Spleen (tissue), 11 donors: ENCODE results near the gene TRIM13. TPM values are rescaled to one million over a fixed set of nuclear protein-coding genes. Genes with fewer than 3 reads are reported as not detected.
"Not testable (repeated sequence)": the region's sequence is repeated elsewhere in the genome, so short reads cannot be mapped to it uniquely, and the experiment has no call there.

Experiments
- DNase-seq: peaks from one replicate; pipeline ENCODE4 v3.0.0-alpha.2; 2020
- H3K27ac ChIP-seq, 8 donors: fragments of 200-600 bp; sonication (generic) in 7 of 8; 1 replicate in 4 of 8; 2 replicates in 4 of 8; pipeline versions ENCODE4 v1.5.0 to v1.8.0; 2016 to 2021; ENCODE audit warnings: inconsistent platforms in 4 of 8, mild to moderate bottlenecking in 4 of 8, moderate library complexity in 1 of 8
- H3K27me3 ChIP-seq, 7 donors: fragments of 200-600 bp; sonication (generic) in 6 of 7; replicated peaks in 1 of 7; 1 replicate in 4 of 7; 2 replicates in 3 of 7; pipeline versions ENCODE4 v1.5.0 to v1.8.0; 2016 to 2021; ENCODE audit warnings: inconsistent platforms in 3 of 7, mild to moderate bottlenecking in 1 of 7
- H3K36me3 ChIP-seq, 6 donors: fragments of 200-600 bp; sonication (generic) in 5 of 6; 1 replicate in 4 of 6; 2 replicates in 2 of 6; pipeline versions ENCODE4 v1.5.0 to v1.8.0; 2016 to 2021; ENCODE audit warnings: inconsistent platforms in 2 of 6
- H3K4me1 ChIP-seq, 6 donors: fragments of 200-600 bp; sonication (generic) in 5 of 6; 1 replicate in 3 of 6; 2 replicates in 3 of 6; pipeline versions ENCODE4 v1.5.0 to v1.8.0; 2016 to 2021; ENCODE audit warnings: inconsistent platforms in 3 of 6
- H3K4me3 ChIP-seq, 8 donors: fragments of 200-600 bp; sonication (generic) in 7 of 8; 1 replicate in 4 of 8; 2 replicates in 4 of 8; pipeline versions ENCODE4 v1.5.0 to v1.8.0; 2016 to 2021; ENCODE audit warnings: inconsistent platforms in 4 of 8, mild to moderate bottlenecking in 4 of 8, moderate library complexity in 2 of 8
- H3K9me3 ChIP-seq, 8 donors: fragments of 200-600 bp; sonication (generic) in 7 of 8; 1 replicate in 4 of 8; 2 replicates in 4 of 8; pipeline versions ENCODE4 v1.5.0 to v1.8.0; 2016 to 2021; ENCODE audit warnings: inconsistent platforms in 4 of 8
- POLR2A ChIP-seq, 3 donors: fragments of 450-650 bp; IDR thresholded peaks; one replicate each; pipeline ENCODE4 v1.5.1; 2017; ENCODE audit warnings: antibody characterized with exemption in 3 of 3, mild to moderate bottlenecking in 1 of 3
- POLR2AphosphoS5 ChIP-seq, 3 donors: sonication (generic); formaldehyde crosslinking; IDR thresholded peaks; one replicate each; pipeline ENCODE4 v1.5.1; 2017; ENCODE audit warnings: antibody characterized with exemption in 3 of 3
- WGBS, 5 donors: extraction: QIAGEN DNeasy Blood & Tissue Kit in 3 of 5; methylation state at CpG; one replicate each; pipeline versions ENCODE4 v1.1.5 to v1.1.7; 2013 to 2018; 5-methylcytosine and 5-hydroxymethylcytosine counted together
- intact Hi-C: fragments of 100-400 bp; cut with DNase I; formaldehyde crosslinking; loops from one replicate; pipeline ENCODE4 v1.15.0; 2023; ENCODE audit warnings: low total_unique reads
- polyA plus RNA-seq, 3 donors: library from polyadenylated mRNA; stranded (reverse); fragments of 200-250 nt; gene quantifications; one replicate each; pipeline ENCODE4 v1.2.1, GENCODE V29; 2013
- total RNA-seq, 7 donors: library from RNA; depleted of rRNA in 3 of 7; stranded (reverse); fragments of >200 nt in 3 of 7; fragmentation: NEBNext Ultra II Directional in 4 of 7; extraction: Animal tissue kit (Norgen Biotek cat#: 25700) in 4 of 7; gene quantifications; one replicate each; pipeline versions ENCODE4 v1.1.0 to v1.2.1, GENCODE V29; 2016 to 2021
- TF ChIP-seq, protein P1 (sequence below), 11 experiments: fragments of 200-600 bp in 7 of 11; fragments of 450-650 bp in 4 of 11; sonication (generic) in 4 of 11; IDR thresholded peaks in 8 of 11; conservative IDR thresholded peaks in 3 of 11; 1 replicate in 7 of 11; 2 replicates in 4 of 11; pipeline versions ENCODE4 v1.4.0 to v1.8.0; 2016 to 2021; ENCODE audit warnings: antibody characterized with exemption in 11 of 11, inconsistent platforms in 4 of 11, mild to moderate bottlenecking in 1 of 11
- donor health status: healthy with polysubstance abuse.
- donor health status: DM: no; HTN: no; CAD: no; lungs with moderate emphysema.
- donor health status: DM: no; HTN: no; CAD: no.
- donor health status: Bipolar disorder and iron deficiency.
- donor health status: healthy.
- donor health status: DM: no; HTN: no; CAD: no.
- donor health status: DM: yes; HTN: yes; CAD: no.

Gene TRIM13
- total and polyA plus RNA-seq, 10 donors: 17.1 to 29.7 (median 27.1) TPM

DNA sequence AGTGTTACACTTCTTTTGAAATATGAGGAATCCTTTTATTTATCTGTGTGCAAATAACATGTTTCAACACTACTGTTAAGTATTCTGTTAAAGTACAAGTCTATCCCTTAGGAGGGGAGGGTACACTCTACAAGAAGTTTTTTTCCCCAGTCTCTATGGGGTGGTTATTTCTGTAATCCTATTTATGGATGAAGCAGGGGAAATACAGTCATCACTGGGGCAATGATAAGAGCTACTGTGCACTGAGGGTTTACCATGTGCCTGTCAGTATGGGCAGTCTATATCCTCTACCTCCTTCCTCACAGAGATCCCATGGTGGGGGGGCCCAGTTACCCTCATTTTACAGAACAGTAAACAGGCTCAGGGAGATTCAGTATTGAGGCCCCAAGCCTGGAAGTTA is 16.6 kb upstream of the TRIM13 start:
- Histone ChIP-seq H3K4me3 (no peak overlapping the region), H3K36me3 (peaks cover 0 to 27% (median 0%) of the 10 kb centered on the region in 6 donors), H3K27ac (no peak overlapping the region), H3K27me3 (no peaks in the 10 kb centered on the region), H3K4me1 (peaks cover 0 to 8% (median 0%) of the 10 kb centered on the region in 6 donors), H3K9me3 (no peaks in the 10 kb centered on the region)
- intact Hi-C loops: loop anchor here (10.0 kb wide), 1 partner anchor 545 kb away; no protein-coding TSS in a partner anchor
- TF ChIP-seq POLR2AphosphoS5 (IDR thresholded peaks at IDR 0.05) (no peak), POLR2A (IDR thresholded peaks at IDR 0.05) (no peak)
- TF ChIP-seq, protein P1, sequence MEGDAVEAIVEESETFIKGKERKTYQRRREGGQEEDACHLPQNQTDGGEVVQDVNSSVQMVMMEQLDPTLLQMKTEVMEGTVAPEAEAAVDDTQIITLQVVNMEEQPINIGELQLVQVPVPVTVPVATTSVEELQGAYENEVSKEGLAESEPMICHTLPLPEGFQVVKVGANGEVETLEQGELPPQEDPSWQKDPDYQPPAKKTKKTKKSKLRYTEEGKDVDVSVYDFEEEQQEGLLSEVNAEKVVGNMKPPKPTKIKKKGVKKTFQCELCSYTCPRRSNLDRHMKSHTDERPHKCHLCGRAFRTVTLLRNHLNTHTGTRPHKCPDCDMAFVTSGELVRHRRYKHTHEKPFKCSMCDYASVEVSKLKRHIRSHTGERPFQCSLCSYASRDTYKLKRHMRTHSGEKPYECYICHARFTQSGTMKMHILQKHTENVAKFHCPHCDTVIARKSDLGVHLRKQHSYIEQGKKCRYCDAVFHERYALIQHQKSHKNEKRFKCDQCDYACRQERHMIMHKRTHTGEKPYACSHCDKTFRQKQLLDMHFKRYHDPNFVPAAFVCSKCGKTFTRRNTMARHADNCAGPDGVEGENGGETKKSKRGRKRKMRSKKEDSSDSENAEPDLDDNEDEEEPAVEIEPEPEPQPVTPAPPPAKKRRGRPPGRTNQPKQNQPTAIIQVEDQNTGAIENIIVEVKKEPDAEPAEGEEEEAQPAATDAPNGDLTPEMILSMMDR (IDR thresholded peaks at IDR 0.05 in 8 of 11, conservative IDR thresholded peaks at IDR 0.05 in 3 of 11): no peak
- DNase-seq: no peak

DNA sequence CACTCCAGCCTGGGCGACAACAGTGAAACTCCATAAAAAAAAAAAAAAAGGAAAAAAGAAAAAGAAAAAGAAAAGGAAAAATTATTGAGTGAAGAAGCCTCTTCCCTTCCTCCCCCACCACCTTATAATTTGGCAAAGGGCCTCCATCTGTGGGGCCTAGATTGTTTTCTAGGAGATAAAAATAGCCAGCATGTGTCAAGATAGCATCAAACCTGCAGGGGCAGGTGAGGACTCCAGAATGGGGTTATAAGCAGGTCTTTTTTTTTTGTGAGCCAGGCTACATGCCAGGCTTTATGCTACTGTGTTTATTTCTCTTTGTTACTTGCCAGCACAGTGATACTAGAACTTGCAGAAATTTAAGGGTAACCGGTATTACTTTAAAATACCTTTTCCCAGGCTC is 11.7 kb upstream of the TRIM13 start:
- TF ChIP-seq, protein P1 (IDR thresholded peaks at IDR 0.05 in 8 of 11, conservative IDR thresholded peaks at IDR 0.05 in 3 of 11): no peak
- no peak for TF ChIP-seq POLR2AphosphoS5 (IDR thresholded peaks at IDR 0.05)
- TF ChIP-seq POLR2A (IDR thresholded peaks at IDR 0.05): no peak
- Histone ChIP-seq H3K4me3 (no peak overlapping the region), H3K9me3 (no peaks in the 10 kb centered on the region), H3K4me1 (no peaks in the 10 kb centered on the region), H3K27me3 (no peaks in the 10 kb centered on the region), H3K27ac (no peak overlapping the region), H3K36me3 (peaks cover 0 to 60% (median 3%) of the 10 kb centered on the region in 6 donors)
- 89 to 100% (median 97%) methylated on average over 2 of the region's 2 CpGs for WGBS, 5 donors
- no peak for DNase-seq
- intact Hi-C loops: loop anchor here (10.0 kb wide), 1 partner anchor 540 kb away; no protein-coding TSS in a partner anchor

DNA sequence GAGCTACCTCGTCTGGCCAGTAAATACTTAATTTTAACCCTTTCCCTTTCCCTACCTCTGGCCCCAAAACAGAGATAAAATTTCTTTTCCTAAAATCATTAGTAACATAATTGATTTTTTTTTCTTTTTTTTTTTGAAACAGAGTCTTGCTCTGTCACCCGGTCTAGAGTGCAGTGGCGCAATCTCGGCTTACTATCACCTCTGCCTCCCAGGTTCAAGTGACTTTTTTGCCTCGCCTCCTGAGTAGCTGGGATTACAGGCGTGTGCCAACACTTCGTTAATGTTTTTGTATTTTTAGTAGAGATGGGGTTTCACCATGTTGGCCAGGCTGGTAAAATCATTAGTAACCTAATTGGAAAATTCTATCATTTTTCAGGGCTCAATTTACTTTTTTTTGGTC is 10.4 kb upstream of the TRIM13 start:
- intact Hi-C loops: loop anchor here (10.0 kb wide), 1 partner anchor 538 kb away; no protein-coding TSS in a partner anchor
- DNase-seq: no peak
- Histone ChIP-seq H3K9me3 (no peaks in the 10 kb centered on the region), H3K27ac (no peak overlapping the region), H3K4me1 (no peaks in the 10 kb centered on the region), H3K4me3 (no peak overlapping the region), H3K27me3 (no peaks in the 10 kb centered on the region), H3K36me3 (peaks cover 0 to 73% (median 3%) of the 10 kb centered on the region in 6 donors)
- no peak for TF ChIP-seq POLR2A (IDR thresholded peaks at IDR 0.05)
- TF ChIP-seq POLR2AphosphoS5 (IDR thresholded peaks at IDR 0.05): no peak
- TF ChIP-seq, protein P1 (IDR thresholded peaks at IDR 0.05 in 8 of 11, conservative IDR thresholded peaks at IDR 0.05 in 3 of 11): no peak
- 91 to 95% (median 93%) methylated on average over 7 of the region's 7 CpGs for WGBS, 5 donors

- H3K4me3 ChIP-seq, H3K4me1 ChIP-seq, H3K9me3 ChIP-seq, H3K27ac ChIP-seq, DNase-seq, H3K27me3 ChIP-seq, intact Hi-C loops: not testable (repeated sequence)
- peaks cover 0 to 60% (median 3%) of the 10 kb centered on the region in 6 donors for H3K36me3 ChIP-seq
- WGBS, 5 donors: 93 to 99% (median 98%) methylated on average over 6 of the region's 6 CpGs
Measured at GRCh38 chr13:49990612-49991011, 6.2 kb upstream of the TRIM13 start.

DNA sequence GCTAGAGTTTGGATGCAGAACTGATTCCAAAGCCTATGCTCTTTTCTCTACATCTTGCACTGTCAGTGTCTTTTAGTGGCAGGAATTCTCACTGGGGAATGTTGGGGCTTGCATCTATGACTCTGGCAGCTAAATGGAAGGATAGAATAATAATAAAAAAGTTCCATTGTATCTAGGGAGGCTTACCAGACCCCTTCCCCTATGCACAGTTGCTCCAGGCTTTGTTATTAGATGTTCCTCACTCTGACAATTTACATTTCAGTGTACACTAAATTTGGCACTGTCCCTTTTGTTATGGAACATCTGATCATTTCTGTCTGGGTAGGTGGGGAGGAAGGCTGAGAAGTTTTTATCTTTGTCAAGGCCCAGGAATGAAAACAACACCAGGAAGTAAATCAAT is 3.7 kb upstream of the TRIM13 start:
- H3K4me1 ChIP-seq: peaks cover 8 to 22% (median 16%) of the 10 kb centered on the region in 6 donors
- intact Hi-C loops: no loop called here
- H3K4me3 ChIP-seq: no peak overlapping the region
- no peak for DNase-seq
- H3K27me3 ChIP-seq: no peaks in the 10 kb centered on the region
- H3K9me3 ChIP-seq: no peaks in the 10 kb centered on the region
- peaks cover 0 to 45% (median 2%) of the 10 kb centered on the region in 6 donors for H3K36me3 ChIP-seq
- no peak overlapping the region for H3K27ac ChIP-seq
- TF ChIP-seq POLR2A (IDR thresholded peaks at IDR 0.05) (no peak), POLR2AphosphoS5 (IDR thresholded peaks at IDR 0.05) (no peak)
- TF ChIP-seq, protein P1 (IDR thresholded peaks at IDR 0.05 in 8 of 11, conservative IDR thresholded peaks at IDR 0.05 in 3 of 11): no peak
